NB4 (cell line): ENCODE data around the gene TENM4.

Experiments
- DNase-seq: peaks from one replicate; pipeline ENCODE4 v3.0.0; 2010; ENCODE audit warnings: low read depth
- H3K4me3 ChIP-seq: one replicate; pipeline ENCODE4 v1.5.1; 2011; ENCODE audit warnings: mild to moderate bottlenecking, low read depth, low read length, moderate library complexity
- CTCF ChIP-seq: IDR thresholded peaks from one replicate; pipeline ENCODE4 v1.5.1; 2012; ENCODE audit warnings: low read depth, low read length
- MAX ChIP-seq: IDR thresholded peaks from 2 replicates; pipeline ENCODE4 v1.6.1; 2011; ENCODE audit warnings: low read depth, low read length
- MYC ChIP-seq: IDR thresholded peaks from 2 replicates; pipeline ENCODE4 v1.6.1; 2011; ENCODE audit warnings: low read depth, low read length
- POLR2A ChIP-seq: IDR thresholded peaks from 2 replicates; pipeline ENCODE4 v1.6.1; 2011; ENCODE audit warnings: mild to moderate bottlenecking; ENCODE audit not compliant: insufficient read length; ENCODE audit errors: extremely low read depth

Gene TENM4

GRCh38 chr11:78753297-78753696 is 687.5 kb downstream of the TENM4 start:
- no peak overlapping the region for H3K4me3 ChIP-seq
- TF ChIP-seq MYC = no peak
- TF ChIP-seq CTCF = no peak
- TF ChIP-seq MAX = no peak
- no peak for TF ChIP-seq POLR2A
- DNase-seq = no peak

GRCh38 chr11:78752494-78752893 is 688.3 kb downstream of the TENM4 start:
- TF ChIP-seq POLR2A (no peak), MYC (no peak), MAX (no peak), CTCF (no peak)
- no peak for DNase-seq
- no peak overlapping the region for H3K4me3 ChIP-seq

GRCh38 chr11:78748918-78749690 is 691.7 kb downstream of the TENM4 start:
- TF ChIP-seq POLR2A (no peak), MAX (no peak), MYC (no peak), CTCF (no peak)
- no peak overlapping the region for H3K4me3 ChIP-seq
- DNase-seq = no peak

- no peak for DNase-seq
- no peak overlapping the region for H3K4me3 ChIP-seq
- TF ChIP-seq POLR2A = no peak
These were observed 695.9 kb downstream of the TENM4 start for GRCh38 chr11:78744949-78745348.

GRCh38 chr11:78744202-78744601 is 696.6 kb downstream of the TENM4 start:
- no peak for DNase-seq
- no peak overlapping the region for H3K4me3 ChIP-seq
- TF ChIP-seq MYC (no peak), POLR2A (no peak)

- TF ChIP-seq MYC = no peak
- H3K4me3 ChIP-seq = no peak overlapping the region
- DNase-seq = no peak
These were observed 698.4 kb downstream of the TENM4 start for GRCh38 chr11:78742430-78742829.

GRCh38 chr11:78741741-78742140 is 699.1 kb downstream of the TENM4 start:
- TF ChIP-seq POLR2A (no peak), CTCF (no peak), MAX (no peak), MYC (no peak)
- DNase-seq = no peak
- no peak overlapping the region for H3K4me3 ChIP-seq
